Activated naive CD4-positive, alpha-beta T cell treated with anti-CD3 and anti-CD28 coated beads, Interleukin-2, amount 50 U/mL, for 24 hours (primary cell): ENCODE results near the gene CNTN4.

Experiments used
- H3K27ac Mint-ChIP-seq: one replicate; pipeline ENCODE4 v1.8.0; 2021; ENCODE audit warnings: mild to moderate bottlenecking, mixed read lengths
- H3K27me3 Mint-ChIP-seq: one replicate; pipeline ENCODE4 v1.8.0; 2021; ENCODE audit warnings: mixed read lengths
- H3K36me3 Mint-ChIP-seq: one replicate; pipeline ENCODE4 v1.8.0; 2021; ENCODE audit warnings: mixed read lengths
- H3K4me1 Mint-ChIP-seq: one replicate; pipeline ENCODE4 v1.8.0; 2021; ENCODE audit warnings: mixed read lengths
- H3K4me3 Mint-ChIP-seq: one replicate; pipeline ENCODE4 v1.8.0; 2021; ENCODE audit warnings: mild to moderate bottlenecking, mixed read lengths
- H3K9me3 Mint-ChIP-seq: one replicate; pipeline ENCODE4 v1.8.0; 2021; ENCODE audit warnings: mixed read lengths

The CNTN4 gene

DNA sequence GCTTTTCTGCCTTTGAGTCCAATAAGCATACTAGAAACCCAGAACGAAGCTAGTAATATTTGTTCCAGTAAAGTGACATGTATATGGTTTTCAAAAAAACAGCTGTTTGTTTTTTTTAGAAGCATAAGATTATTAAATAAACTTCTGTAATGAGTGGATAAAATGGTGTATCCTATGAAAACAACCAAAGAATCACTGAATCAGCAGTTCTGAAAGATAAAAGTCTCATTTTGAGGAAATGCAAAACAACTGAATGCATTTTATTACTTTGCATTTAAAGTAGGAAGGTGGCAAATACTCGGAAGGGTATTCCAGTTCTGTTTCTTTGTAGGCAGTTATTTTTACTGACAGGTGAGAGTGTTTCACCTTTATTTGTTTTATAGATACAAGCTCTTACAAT is 107.0 kb downstream of the CNTN4 start:
- Mint-ChIP-seq H3K4me3 (no peak overlapping the region), H3K9me3 (no peaks in the 10 kb centered on the region), H3K27me3 (peaks cover 2% of the 10 kb centered on the region), H3K27ac (no peak overlapping the region), H3K36me3 (no peaks in the 10 kb centered on the region), H3K4me1 (no peaks in the 10 kb centered on the region)

DNA sequence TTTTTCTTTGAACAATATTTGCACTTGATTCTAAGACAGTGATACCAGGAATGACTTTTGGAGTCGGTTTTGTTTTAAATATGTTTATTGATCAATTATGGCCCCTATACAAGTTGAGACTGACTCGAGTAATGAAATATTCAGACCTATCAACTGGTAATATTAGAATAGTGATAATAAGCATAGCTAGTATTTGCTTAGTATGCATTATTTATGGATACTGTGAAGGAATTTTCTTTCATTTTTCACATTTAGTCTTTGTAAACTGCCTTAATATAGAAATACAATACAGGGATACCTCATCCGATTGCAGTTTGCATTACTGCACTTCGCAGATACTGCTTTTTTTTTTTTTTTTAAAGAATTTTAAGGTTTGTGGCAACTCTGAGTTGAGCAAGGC is 107.9 kb downstream of the CNTN4 start:
- no peaks in the 10 kb centered on the region for H3K9me3 Mint-ChIP-seq
- H3K27me3 Mint-ChIP-seq, result peaks cover 2% of the 10 kb centered on the region
- no peak overlapping the region for H3K27ac Mint-ChIP-seq
- H3K4me3 Mint-ChIP-seq, result no peak overlapping the region
- H3K4me1 Mint-ChIP-seq, result no peaks in the 10 kb centered on the region
- H3K36me3 Mint-ChIP-seq, result no peaks in the 10 kb centered on the region

DNA sequence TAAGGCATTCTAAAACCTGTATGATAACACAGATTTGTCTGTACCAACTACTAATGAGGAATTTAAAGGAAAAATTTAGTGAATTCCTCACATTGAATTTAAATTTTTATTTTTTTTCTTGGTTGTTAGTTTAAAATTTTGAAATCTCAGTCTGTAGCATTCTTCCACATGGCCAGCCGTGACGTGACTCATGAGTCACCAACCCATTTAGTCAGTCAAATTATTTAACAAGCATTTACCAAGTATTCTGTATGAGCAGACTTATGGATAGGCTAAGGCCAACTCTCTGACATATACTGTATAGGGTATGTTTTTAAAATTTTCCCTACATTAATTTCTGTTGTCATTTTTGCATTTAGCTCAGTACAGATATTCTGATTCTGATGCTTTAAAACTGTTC is 112.9 kb downstream of the CNTN4 start:
- Mint-ChIP-seq H3K27me3 (no peaks in the 10 kb centered on the region), H3K9me3 (no peaks in the 10 kb centered on the region), H3K27ac (no peak overlapping the region), H3K4me1 (no peaks in the 10 kb centered on the region), H3K36me3 (no peaks in the 10 kb centered on the region), H3K4me3 (no peak overlapping the region)

DNA sequence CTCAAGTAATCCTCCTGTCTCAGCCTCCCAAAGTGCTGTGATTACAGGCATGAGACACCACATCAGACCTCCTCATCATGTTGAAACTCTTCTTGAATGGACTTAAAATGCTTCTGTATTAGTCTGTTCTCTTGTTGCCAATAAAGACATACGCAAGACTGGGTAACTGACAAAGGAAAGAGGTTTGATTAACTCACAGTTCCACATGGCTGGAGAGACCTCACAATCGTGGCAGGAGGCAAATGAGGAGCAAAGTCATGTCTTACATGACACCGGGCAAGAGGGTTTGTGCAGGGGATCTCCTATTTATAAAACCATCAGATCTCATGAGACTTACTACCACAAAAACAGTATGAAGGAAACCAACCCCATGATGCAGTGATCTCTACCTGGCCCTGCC is 113.5 kb downstream of the CNTN4 start:
- no peak overlapping the region for H3K4me3 Mint-ChIP-seq
- no peaks in the 10 kb centered on the region for H3K27me3 Mint-ChIP-seq
- H3K36me3 Mint-ChIP-seq, result no peaks in the 10 kb centered on the region
- H3K27ac Mint-ChIP-seq, result no peak overlapping the region
- no peaks in the 10 kb centered on the region for H3K9me3 Mint-ChIP-seq
- no peaks in the 10 kb centered on the region for H3K4me1 Mint-ChIP-seq

DNA sequence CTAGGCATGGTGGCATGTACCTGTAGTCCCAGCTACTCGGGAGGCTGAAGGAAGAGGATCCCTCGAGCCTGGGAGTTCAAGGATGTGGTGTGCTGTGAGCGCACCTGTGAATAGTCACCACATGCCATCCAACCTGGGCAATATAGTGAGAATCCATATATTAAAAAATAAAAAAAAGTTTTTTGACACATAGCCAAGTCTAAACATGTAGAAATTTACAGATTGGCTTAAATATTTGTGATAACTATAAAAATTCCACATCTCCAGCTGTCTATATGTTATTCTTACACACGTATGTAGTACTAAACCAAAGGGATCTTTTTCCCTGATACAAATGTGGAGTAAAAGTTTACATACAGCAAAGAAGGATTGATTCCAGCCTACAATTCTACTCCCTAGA is 119.7 kb downstream of the CNTN4 start:
- Mint-ChIP-seq H3K4me3 (no peak overlapping the region), H3K36me3 (no peaks in the 10 kb centered on the region), H3K4me1 (no peaks in the 10 kb centered on the region), H3K27ac (no peak overlapping the region), H3K9me3 (no peaks in the 10 kb centered on the region), H3K27me3 (no peaks in the 10 kb centered on the region)

DNA sequence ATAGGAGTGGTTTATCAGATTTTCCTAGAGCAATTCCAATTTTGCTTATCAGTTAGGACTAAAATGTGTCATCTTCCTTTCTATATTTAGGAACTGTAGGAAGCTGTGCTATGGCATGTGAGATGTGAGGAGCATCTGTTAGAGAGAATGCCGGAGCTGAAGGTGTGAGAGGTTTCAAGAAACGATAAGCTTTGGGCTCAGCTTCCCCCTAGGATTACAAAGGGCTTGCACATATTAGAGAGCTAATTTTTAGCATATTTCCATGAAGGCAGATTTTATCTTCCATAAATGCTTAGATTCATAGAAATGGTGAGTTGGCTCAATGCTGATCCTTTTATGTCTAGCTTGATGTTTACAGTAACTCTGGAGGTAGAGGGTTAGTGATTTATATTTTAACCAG is 120.2 kb downstream of the CNTN4 start:
- Mint-ChIP-seq H3K4me3 (no peak overlapping the region), H3K9me3 (no peaks in the 10 kb centered on the region), H3K36me3 (no peaks in the 10 kb centered on the region), H3K4me1 (no peaks in the 10 kb centered on the region), H3K27me3 (no peaks in the 10 kb centered on the region), H3K27ac (no peak overlapping the region)

DNA sequence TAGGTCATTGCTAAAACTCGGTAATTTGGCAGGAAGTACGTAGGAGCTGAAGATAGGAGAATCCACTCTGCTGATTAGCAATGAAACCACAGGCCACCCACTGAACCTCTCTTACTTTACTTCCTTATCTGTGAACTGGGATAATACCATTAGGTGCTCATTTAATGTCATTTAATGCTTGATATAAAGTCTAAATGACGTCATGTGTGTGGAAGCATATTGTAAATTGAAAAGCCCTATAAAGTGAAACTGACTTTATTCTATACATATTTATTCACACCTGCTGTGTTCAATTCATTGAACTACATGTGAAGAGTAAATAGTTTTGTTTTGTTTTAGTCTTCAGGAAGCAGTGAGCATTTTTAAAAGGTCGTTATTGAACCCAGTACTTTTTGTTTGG is 137.5 kb downstream of the CNTN4 start:
- Mint-ChIP-seq H3K27ac (no peak overlapping the region), H3K36me3 (no peaks in the 10 kb centered on the region), H3K4me3 (no peak overlapping the region), H3K27me3 (no peaks in the 10 kb centered on the region), H3K9me3 (no peaks in the 10 kb centered on the region), H3K4me1 (no peaks in the 10 kb centered on the region)

DNA sequence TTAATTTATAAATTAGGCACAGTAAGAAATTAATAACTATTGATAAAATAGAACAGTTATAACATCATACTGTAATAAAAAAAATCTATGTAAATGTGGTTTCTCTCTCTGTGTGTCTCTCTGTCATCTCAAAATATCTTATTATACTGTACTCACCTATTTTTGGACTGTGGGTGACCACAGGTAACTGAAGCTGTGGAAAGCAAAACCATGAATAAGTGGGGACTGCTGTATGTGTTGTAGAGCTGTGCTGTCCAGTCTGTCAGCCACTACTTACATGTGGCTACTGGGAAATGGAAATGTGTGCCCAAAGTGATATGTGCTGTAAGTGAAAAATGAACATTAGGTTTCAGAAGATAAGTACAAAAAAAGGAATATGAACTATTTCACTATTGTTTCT is 145.5 kb downstream of the CNTN4 start:
- H3K4me3 Mint-ChIP-seq, result no peak overlapping the region
- peaks cover 2% of the 10 kb centered on the region for H3K27me3 Mint-ChIP-seq
- H3K36me3 Mint-ChIP-seq, result no peaks in the 10 kb centered on the region
- no peak overlapping the region for H3K27ac Mint-ChIP-seq
- H3K4me1 Mint-ChIP-seq, result no peaks in the 10 kb centered on the region
- H3K9me3 Mint-ChIP-seq, result no peaks in the 10 kb centered on the region

DNA sequence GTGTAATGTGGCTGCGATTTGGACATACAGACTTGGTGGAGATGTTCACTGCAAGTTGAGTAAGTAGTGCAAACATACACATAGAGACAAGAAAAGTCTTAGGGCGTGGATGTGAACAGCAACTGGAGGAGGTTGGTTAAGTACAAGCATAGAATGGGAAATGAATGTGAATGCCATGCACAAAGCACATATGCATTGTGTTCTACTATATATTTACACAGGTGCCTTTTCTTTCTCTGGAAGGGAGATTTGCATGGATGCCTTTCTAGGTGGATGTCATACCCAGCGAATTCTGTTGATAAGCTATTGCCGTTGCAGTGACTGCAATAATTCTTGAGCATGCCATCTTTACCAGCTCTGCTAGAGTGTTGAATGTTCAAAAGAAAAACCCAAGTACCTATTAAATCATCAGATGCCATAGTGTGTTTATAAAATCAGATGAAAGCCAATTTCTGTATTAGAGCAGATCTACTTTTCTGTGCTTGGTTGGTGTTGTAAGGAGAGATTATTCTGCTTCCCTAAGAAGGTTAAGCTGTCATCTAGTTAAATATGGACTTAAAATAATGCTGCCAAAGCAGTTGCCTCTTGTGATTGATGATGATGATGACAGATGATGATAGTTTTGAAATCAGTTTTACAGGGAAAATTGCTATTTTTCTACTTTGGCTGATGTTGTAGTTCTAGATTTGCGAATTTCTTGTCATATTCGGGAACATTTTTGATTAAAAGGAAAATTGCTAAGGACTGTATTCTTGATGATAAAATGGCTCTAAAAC is 148.4 kb downstream of the CNTN4 start:
- H3K36me3 Mint-ChIP-seq, result no peaks in the 10 kb centered on the region
- H3K27ac Mint-ChIP-seq, result no peak overlapping the region
- H3K27me3 Mint-ChIP-seq, result peaks cover 2% of the 10 kb centered on the region
- H3K4me3 Mint-ChIP-seq, result no peak overlapping the region
- H3K4me1 Mint-ChIP-seq, result no peaks in the 10 kb centered on the region
- no peaks in the 10 kb centered on the region for H3K9me3 Mint-ChIP-seq

DNA sequence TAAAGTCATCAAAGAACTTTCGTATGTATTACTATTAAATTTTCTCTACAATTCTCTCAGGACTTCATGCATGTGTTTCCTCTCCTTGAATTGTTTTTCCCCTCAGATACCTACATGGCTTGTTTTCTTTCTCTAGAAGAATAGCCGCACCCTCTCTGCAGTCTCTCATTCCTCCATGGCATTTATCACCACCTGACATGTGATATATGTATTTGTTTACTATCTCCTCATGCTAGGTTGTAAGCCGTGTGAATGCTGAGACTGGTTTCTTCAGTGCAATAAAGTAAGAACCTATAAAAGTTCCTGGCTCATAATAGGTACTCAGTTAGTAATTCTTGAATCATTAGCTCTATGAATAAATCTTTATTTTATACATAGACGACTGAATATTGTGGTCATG is 149.2 kb downstream of the CNTN4 start:
- no peaks in the 10 kb centered on the region for H3K36me3 Mint-ChIP-seq
- no peaks in the 10 kb centered on the region for H3K9me3 Mint-ChIP-seq
- no peaks in the 10 kb centered on the region for H3K4me1 Mint-ChIP-seq
- H3K27ac Mint-ChIP-seq, result no peak overlapping the region
- no peak overlapping the region for H3K4me3 Mint-ChIP-seq
- H3K27me3 Mint-ChIP-seq, result peaks cover 2% of the 10 kb centered on the region

DNA sequence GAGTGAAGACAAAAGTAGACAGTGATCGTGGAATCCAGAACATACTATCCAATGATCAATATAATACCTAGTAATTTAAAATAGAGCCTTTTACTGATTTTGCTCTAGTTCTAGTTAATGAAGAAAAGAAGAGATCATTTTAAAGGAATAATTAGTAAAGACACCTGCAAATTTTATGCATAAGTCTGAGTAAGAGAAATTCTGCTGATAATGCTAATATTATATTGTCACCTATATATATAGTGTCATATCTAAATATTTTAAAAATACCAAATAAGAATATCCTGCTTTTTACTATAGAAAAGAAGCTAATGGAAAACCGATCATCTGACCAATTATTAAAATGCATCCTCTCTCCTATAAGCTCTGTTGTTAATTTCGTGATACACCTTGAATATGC is 152.1 kb downstream of the CNTN4 start:
- Mint-ChIP-seq H3K27me3 (peaks cover 1% of the 10 kb centered on the region), H3K9me3 (peaks cover 5% of the 10 kb centered on the region), H3K27ac (no peak overlapping the region), H3K4me1 (no peaks in the 10 kb centered on the region), H3K4me3 (no peak overlapping the region), H3K36me3 (no peaks in the 10 kb centered on the region)

DNA sequence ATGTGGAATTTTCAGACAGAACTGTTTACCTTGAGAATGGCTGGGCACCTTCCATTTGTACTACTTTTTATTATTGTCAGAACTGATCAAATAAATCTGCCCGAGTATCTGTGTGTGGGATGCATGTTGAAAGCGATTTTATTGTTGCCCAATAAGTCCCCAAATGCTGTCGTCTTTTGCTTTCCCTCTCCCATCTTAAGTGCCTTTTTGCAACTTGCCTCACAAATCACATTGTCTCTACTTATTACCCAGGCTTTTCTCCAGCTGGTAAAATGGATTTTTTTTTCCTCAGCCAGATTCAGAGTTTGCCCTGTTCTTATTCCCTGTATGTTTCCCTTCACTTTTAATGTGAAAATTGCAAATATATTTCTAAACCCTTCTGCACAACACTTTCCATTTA is 163.1 kb downstream of the CNTN4 start:
- Mint-ChIP-seq H3K4me1 (no peaks in the 10 kb centered on the region), H3K4me3 (no peak overlapping the region), H3K27ac (no peak overlapping the region)

DNA sequence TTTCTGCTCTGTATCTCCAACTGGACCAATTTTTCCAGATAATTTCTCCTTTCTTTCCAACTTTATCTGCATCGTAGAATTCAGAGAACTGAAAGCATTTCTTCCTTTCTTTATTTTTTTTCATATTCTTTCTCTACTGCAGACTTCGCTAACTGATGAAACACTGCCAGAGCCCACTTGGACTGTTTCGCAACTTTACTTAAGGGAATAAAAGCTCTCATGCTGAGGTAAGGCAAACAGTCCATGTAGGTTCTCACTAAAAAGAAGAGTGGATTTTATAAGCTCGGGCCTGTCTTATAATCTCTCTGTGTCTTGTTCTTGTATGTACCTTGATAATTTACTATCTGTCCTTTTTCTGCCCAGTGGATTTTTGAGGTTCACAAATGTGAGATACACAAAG is 163.5 kb downstream of the CNTN4 start:
- Mint-ChIP-seq H3K4me3 (no peak overlapping the region), H3K36me3 (no peaks in the 10 kb centered on the region), H3K9me3 (no peaks in the 10 kb centered on the region), H3K27ac (no peak overlapping the region), H3K4me1 (no peaks in the 10 kb centered on the region), H3K27me3 (no peaks in the 10 kb centered on the region)

More for the DNA sequence above, 163.1 kb downstream of the CNTN4 start:
- Mint-ChIP-seq H3K27me3 (no peaks in the 10 kb centered on the region), H3K9me3 (no peaks in the 10 kb centered on the region), H3K36me3 (no peaks in the 10 kb centered on the region)

DNA sequence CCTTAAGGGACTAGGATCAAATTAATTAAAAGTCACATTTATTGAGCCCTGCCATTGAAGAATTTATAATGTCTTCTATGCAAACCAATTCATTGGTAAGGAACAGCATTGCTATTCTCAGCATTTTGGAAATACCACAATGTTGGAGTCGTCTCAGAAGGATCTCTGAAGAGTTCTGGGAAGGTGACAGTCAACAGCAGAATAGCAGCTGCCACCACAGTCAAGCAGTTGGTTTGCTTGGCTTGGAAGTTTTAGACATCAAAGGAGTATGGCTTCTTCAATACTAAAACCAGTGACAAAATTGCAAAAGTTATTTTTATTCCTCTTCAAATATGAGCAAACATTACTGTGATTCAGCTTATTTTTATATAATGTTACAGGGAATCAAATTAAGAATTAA is 167.9 kb downstream of the CNTN4 start:
- no peaks in the 10 kb centered on the region for H3K9me3 Mint-ChIP-seq
- no peaks in the 10 kb centered on the region for H3K27me3 Mint-ChIP-seq
- H3K27ac Mint-ChIP-seq, result no peak overlapping the region
- H3K36me3 Mint-ChIP-seq, result no peaks in the 10 kb centered on the region
- H3K4me1 Mint-ChIP-seq, result no peaks in the 10 kb centered on the region
- H3K4me3 Mint-ChIP-seq, result no peak overlapping the region

DNA sequence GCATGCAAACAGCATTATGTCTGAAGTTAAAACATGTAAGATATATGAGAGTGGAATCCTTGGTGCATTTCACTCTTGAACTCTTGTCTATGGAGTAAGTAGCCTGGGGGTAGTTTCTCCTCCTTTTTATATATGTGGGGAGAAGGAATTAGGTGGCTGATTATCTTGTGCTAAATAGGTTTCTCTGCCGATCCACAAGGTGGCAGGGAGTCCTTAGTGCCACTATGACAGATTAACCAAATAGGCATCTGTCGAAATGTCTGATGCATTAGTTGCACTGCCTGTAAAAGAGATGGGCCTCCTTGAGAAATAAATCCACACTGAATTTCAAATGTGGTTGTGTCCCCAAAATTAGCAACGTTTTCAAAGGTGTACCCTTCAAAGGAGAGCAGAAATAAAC is 170.1 kb downstream of the CNTN4 start:
- H3K4me1 Mint-ChIP-seq, result no peaks in the 10 kb centered on the region
- H3K27ac Mint-ChIP-seq, result no peak overlapping the region
- H3K9me3 Mint-ChIP-seq, result no peaks in the 10 kb centered on the region
- no peak overlapping the region for H3K4me3 Mint-ChIP-seq
- no peaks in the 10 kb centered on the region for H3K36me3 Mint-ChIP-seq
- H3K27me3 Mint-ChIP-seq, result no peaks in the 10 kb centered on the region

DNA sequence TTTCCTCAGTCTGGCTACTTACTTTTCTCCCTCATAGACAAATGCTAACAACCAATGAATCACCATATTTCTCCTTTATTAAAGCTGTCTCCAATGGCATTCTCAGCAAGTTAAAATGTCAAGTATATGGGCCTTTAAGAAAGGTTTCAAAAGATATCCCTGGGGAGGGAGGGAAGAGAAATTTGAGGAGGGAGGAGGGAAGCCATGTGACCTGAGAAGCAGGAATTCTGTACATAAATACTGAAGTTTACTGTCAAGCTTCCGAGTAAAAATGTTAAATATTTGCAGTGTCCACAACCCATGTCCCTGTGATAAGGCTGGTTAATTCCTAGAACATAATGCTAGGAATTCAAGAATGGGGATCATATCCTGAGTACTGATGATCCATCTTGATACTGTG is 175.9 kb downstream of the CNTN4 start:
- peaks cover 2% of the 10 kb centered on the region for H3K27me3 Mint-ChIP-seq
- H3K27ac Mint-ChIP-seq, result no peak overlapping the region
- H3K36me3 Mint-ChIP-seq, result no peaks in the 10 kb centered on the region
- H3K9me3 Mint-ChIP-seq, result peaks cover 5% of the 10 kb centered on the region
- no peak overlapping the region for H3K4me3 Mint-ChIP-seq
- no peaks in the 10 kb centered on the region for H3K4me1 Mint-ChIP-seq

DNA sequence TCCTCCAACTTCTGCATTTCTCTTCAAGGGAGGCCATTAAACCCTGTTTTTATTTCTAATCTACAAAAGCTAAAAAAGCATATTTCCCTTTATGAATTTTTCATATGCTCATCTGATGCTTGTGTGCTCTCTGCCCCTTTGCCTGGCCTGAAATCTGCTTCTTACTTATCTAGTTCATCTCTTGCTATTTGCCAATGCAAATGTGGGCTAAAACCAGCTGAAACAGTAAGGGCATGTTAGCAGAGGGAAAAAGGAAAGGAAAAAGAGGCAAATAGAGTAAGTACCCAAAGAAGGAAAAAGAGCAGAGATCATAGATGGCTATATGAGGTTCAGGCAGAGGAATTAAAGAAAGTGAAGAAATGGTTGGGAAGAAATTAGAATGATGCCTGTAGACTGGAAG is 185.2 kb downstream of the CNTN4 start:
- Mint-ChIP-seq H3K4me3 (no peak overlapping the region), H3K4me1 (no peaks in the 10 kb centered on the region), H3K9me3 (peaks cover 4% of the 10 kb centered on the region), H3K27me3 (no peaks in the 10 kb centered on the region), H3K27ac (no peak overlapping the region), H3K36me3 (no peaks in the 10 kb centered on the region)
